ENCODE data around the gene TAPBP. TPM values are rescaled to one million over a fixed set of nuclear protein-coding genes. Genes with fewer than 3 reads are reported as not detected.
A peak's percentile ranks its signal among the peaks of the same experiment; 100 is the strongest.

Gene TAPBP
- total and polyA plus RNA-seq, 2 of the 8 experiments (the other 6 are each of a cell fraction or from before 2014, with no cell fraction given), result 24.5 to 35.4 TPM

GRCh38 chr6:33323623-33323948, 9.7 kb upstream of the TAPBP start:
- Histone ChIP-seq H3K79me2 (ENCODE audit: control insufficient read depth in 1 of 2, insufficient read depth in 2 of 2, low read length in 2 of 2) (peaks cover 0 to 32% of the 10 kb centered on the region in 2 experiments; a peak in 3 of 4 replicates), H2BK120ac (replicated peaks; ENCODE audit: low read depth, low read length) (no peak overlapping the region), H3K23ac (ENCODE audit: insufficient read length) (no peak overlapping the region), H2AFZ (ENCODE audit: low read length) (peak overlapping the region; percentile 93), H3K27ac (ENCODE audit: low read depth, low read length) (no peak overlapping the region; the same call in 1 of the 2 replicates), H2BK20ac (ENCODE audit: low read length) (no peak overlapping the region), H3K4me1 (replicated peaks in 1 of 4; ENCODE audit: control insufficient read depth in 3 of 4, insufficient read depth in 4 of 4, low read length in 3 of 4) (peaks cover 0 to 21% (median 13%) of the 10 kb centered on the region in 4 experiments; a peak in 6 of 7 replicates), H3K36me3 (ENCODE audit: control insufficient read depth in 2 of 4, insufficient read depth in 4 of 4, low read length in 3 of 4) (peaks cover 10 to 28% (median 21%) of the 10 kb centered on the region in 4 experiments; a peak in 7 of 8 replicates), H3K23me2 (ENCODE audit: low read depth, low read length) (peaks cover 18% of the 10 kb centered on the region), H2BK15ac (ENCODE audit: low read length) (peak overlapping the region; percentile 81; the same call in 1 of the 2 replicates), H4K5ac (ENCODE audit: insufficient read length, low read depth, low read length) (no peak overlapping the region), H3K9ac (replicated peaks in 1 of 4; ENCODE audit: extremely low read depth in 1 of 4, low read depth in 3 of 4, low read length in 3 of 4) (peak overlapping the region in 3 of 4 experiments; percentile 36 to 72 (median 39); a peak in 4 of 7 replicates), H3K4me2 (ENCODE audit: insufficient read depth in 1 of 2, low read depth in 2 of 2, low read length in 2 of 2) (peak overlapping the region; percentile 62 to 87), H3K79me1 (ENCODE audit: low read depth, low read length) (peaks cover 7% of the 10 kb centered on the region; the same call in 1 of the 2 replicates), H3K9me3 (ENCODE audit: insufficient read depth in 2 of 2, low read depth in 1 of 2, low read length in 1 of 2) (no peaks in the 10 kb centered on the region; a peak in 1 of 4 replicates), H4K20me1 (replicated peaks in 1 of 2; ENCODE audit: control insufficient read depth in 1 of 2, insufficient read depth in 2 of 2, low read length in 2 of 2) (peaks cover 2 to 5% of the 10 kb centered on the region in 2 experiments), H2AK5ac (ENCODE audit: low read depth, low read length) (no peak overlapping the region), H3K27me3 (replicated peaks in 1 of 4; ENCODE audit: control insufficient read depth in 3 of 4, extremely low read depth in 1 of 4, insufficient read depth in 3 of 4, low read length in 3 of 4) (no peaks in the 10 kb centered on the region), H3K18ac (ENCODE audit: extremely low read depth, low read length) (peak overlapping the region; percentile 51; the same call in 1 of the 2 replicates), H3K4ac (replicated peaks; ENCODE audit: insufficient read length, low read depth, low read length) (no peak overlapping the region), H2BK5ac (ENCODE audit: low read depth, low read length) (peak overlapping the region; percentile 87), H3K14ac (ENCODE audit: insufficient read length) (no peak overlapping the region), H4K91ac (replicated peaks; ENCODE audit: insufficient read length, low read length) (no peak overlapping the region), H3K4me3 (ENCODE audit: extremely low read depth in 1 of 4, insufficient read depth in 2 of 4, low read depth in 3 of 4, low read length in 4 of 4) (peak overlapping the region; percentile 68 to 98 (median 82)), H2BK12ac (ENCODE audit: low read depth, low read length) (peak overlapping the region; percentile 77; the same call in 1 of the 2 replicates), H4K8ac (ENCODE audit: extremely low read depth, insufficient read depth, low read length) (no peak overlapping the region; the same call in 1 of the 2 replicates), H3K56ac (replicated peaks; ENCODE audit: insufficient read length, low read depth, low read length) (no peak overlapping the region)
- WGBS, 2 experiments (ENCODE audit: extremely low coverage in 1 of 2, insufficient coverage in 1 of 2, insufficient read length in 1 of 2, insufficient replicate concordance in 2 of 2, low coverage in 1 of 2, low lambda C conversion rate in 2 of 2, missing lambda C conversion rate in 1 of 2), result 10% methylated on average over 12 of the region's 12 CpGs; no CpG with 5 or more reads in 1 of the 2 experiments
- ChIA-PET CTCF (ENCODE audit: partially characterized antibody) (interaction anchor here (1.0 kb wide), 1 partner anchor 46 kb away, joined by 3 read pairs; the partner anchor contains the start of gene B3GALT4), POLR2A (ENCODE audit: partially characterized antibody) (interaction anchor here (1.0 to 1.3 kb wide), 3 partner anchors 24 to 353 kb away, joined by 3 to 6 read pairs (median 4); partner anchors contain the start of gene RGL2)
- DNase-seq (ENCODE audit: low read depth in 1 of 2, low spot score in 2 of 2) (peak in 1 of 2 experiments; percentile 57), FAIRE-seq (no peak)
- TF ChIP-seq PHF8 (conservative IDR thresholded peaks at IDR 0.05; ENCODE audit: low read depth, low read length) (no peak), RXRA (IDR thresholded peaks at IDR 0.05; ENCODE audit: insufficient read depth, low read depth, low read length) (no peak), KDM4A (IDR thresholded peaks at IDR 0.05; ENCODE audit: low read depth, low read length, severe bottlenecking) (peak; percentile 68)

Measured in H1 (cell line).